HepG2 (cell line): ENCODE results near the gene PSKH1. TPM values are rescaled to one million over a fixed set of nuclear protein-coding genes. Genes with fewer than 3 reads are reported as not detected.
A peak's percentile ranks its signal among the peaks of the same experiment; 100 is the strongest.

ENCODE experiments used
- FOXK2 ChIP-seq: fragments of 450-650 bp; IDR thresholded peaks from 2 replicates; pipeline ENCODE4 v1.6.1; 2016
- HMG20B ChIP-seq: conservative IDR thresholded peaks from 2 replicates; pipeline ENCODE4 v1.6.1; 2016; ENCODE audit warnings: missing genetic modification reagents, missing compliant biosample characterization
- MAFK ChIP-seq, 2 experiments: IDR thresholded peaks in 1 of 2; conservative IDR thresholded peaks in 1 of 2; 2 replicates each; pipeline ENCODE4 v1.6.1; 2011; ENCODE audit warnings: improper control_type of control experiment in 2 of 2, low read length in 2 of 2
- MED13 ChIP-seq: sonication (generic); formaldehyde crosslinking; IDR thresholded peaks from 2 replicates; pipeline ENCODE4 v1.5.0; 2020; ENCODE audit warnings: missing genetic modification reagents
- MXD4 ChIP-seq: IDR thresholded peaks from 2 replicates; pipeline ENCODE4 v1.6.1; 2016; ENCODE audit warnings: mild to moderate bottlenecking, missing biosample characterization, missing genetic modification reagents
- MZF1 ChIP-seq: sonication (generic); formaldehyde crosslinking; IDR thresholded peaks from 2 replicates; pipeline ENCODE4 v1.8.1; 2023; ENCODE audit warnings: mild to moderate bottlenecking, missing genetic modification reagents, borderline replicate concordance
- NFE2L2 ChIP-seq: fragments of 150-350 bp; IDR thresholded peaks from 2 replicates; pipeline ENCODE4 v1.6.1; 2014; ENCODE audit warnings: low read length
- ZFP37 ChIP-seq: sonication (generic); formaldehyde crosslinking; IDR thresholded peaks from 2 replicates; pipeline ENCODE4 v1.4.0; 2020; ENCODE audit warnings: missing genetic modification reagents, borderline replicate concordance
- ZNF354B ChIP-seq: sonication (generic); formaldehyde crosslinking; IDR thresholded peaks from 2 replicates; pipeline ENCODE4 v1.8.0; 2022; ENCODE audit warnings: mild to moderate bottlenecking, missing genetic modification reagents
- ZNF768 ChIP-seq: sonication (generic); formaldehyde crosslinking; IDR thresholded peaks from 2 replicates; pipeline ENCODE4 v1.4.0; 2020; ENCODE audit warnings: missing genetic modification reagents
- polyA plus RNA-seq, 8 experiments: library from polyadenylated mRNA; depleted of rRNA in 3 of 8; stranded (reverse) in 7 of 8; unstranded in 1 of 8; fragments of >200 nt; fragmentation: Illumina TruSeq in 4 of 8; extraction: Trizol in 4 of 8; gene quantifications; 2 replicates each; pipeline versions ENCODE4 v1.2.1 to v1.2.3, GENCODE V29; 2011 to 2016; ENCODE audit warnings: low read depth in 4 of 8, missing spikeins in 1 of 8, mixed read lengths in 1 of 8; ENCODE audit not compliant: insufficient read depth in 1 of 8
- total RNA-seq, 5 experiments: library from RNA; depleted of rRNA; stranded (reverse); fragments of >200 nt; fragmentation: Illumina TruSeq; extraction: Trizol; gene quantifications; 2 replicates each; pipeline ENCODE4 v1.2.3, GENCODE V29; 2016; ENCODE audit warnings: low read depth in 1 of 5
- TF ChIP-seq, protein P1 (sequence below): sonication (generic); formaldehyde crosslinking; IDR thresholded peaks from 2 replicates; pipeline ENCODE4 v1.9.0; 2021; ENCODE audit warnings: missing genetic modification reagents, mild to moderate bottlenecking, borderline replicate concordance
- TF ChIP-seq, protein P2 (sequence below): sonication (generic); formaldehyde crosslinking; IDR thresholded peaks from 2 replicates; pipeline ENCODE4 v1.5.0; 2020; ENCODE audit warnings: mild to moderate bottlenecking, missing genetic modification reagents, borderline replicate concordance
- TF ChIP-seq, protein P3 (sequence below): sonication (generic); formaldehyde crosslinking; IDR thresholded peaks from 2 replicates; pipeline ENCODE4 v1.4.0; 2020; ENCODE audit warnings: low read depth, missing genetic modification reagents
- TF ChIP-seq, protein P4 (sequence below): sonication (generic); formaldehyde crosslinking; IDR thresholded peaks from 2 replicates; pipeline ENCODE4 v1.4.0; 2020; ENCODE audit warnings: missing genetic modification reagents
- TF ChIP-seq, protein P5 (sequence below): sonication (generic); formaldehyde crosslinking; IDR thresholded peaks from 2 replicates; pipeline ENCODE4 v1.5.1; 2020; ENCODE audit warnings: missing genetic modification reagents, mild to moderate bottlenecking, borderline replicate concordance

The PSKH1 gene
- total and polyA plus RNA-seq, 2 of the 13 experiments (the other 11 are each of a cell fraction or from before 2014, with no cell fraction given): 8.4 to 19.1 TPM

DNA sequence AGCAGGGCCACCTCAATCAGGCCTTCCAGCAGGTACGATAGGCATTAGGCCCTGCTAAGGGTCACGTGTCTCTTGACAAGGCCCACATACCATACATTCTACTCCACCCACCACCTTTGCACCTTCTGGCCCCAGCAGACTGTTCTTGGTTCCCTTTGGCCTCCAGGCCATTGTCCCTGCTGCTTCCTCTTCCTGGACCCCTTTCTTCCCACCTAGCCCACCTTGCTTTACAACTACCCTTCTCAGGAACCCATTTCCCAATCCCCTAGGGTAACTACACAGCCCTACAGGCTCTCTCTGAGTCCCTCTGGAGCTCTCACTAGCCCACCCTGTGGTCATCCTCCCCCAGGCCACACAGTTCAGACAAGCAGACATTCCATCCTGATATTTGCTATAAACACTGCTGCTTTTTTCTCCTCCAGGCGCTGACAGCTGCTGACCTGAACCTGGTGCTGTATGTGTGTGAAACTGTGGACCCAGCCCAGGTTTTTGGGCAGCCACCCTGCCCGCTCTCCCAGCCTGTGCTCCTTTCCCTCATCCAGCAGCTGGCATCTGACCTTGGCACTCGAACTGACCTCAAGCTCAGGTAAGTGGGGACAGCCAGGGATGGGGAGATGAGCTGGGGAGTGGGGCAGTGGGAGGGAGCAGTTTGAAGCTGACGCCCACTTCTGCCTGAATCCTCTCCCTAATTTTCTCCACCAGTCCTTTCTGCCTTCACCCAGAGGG is 9.7 kb upstream of the PSKH1 start (continued):
- TF ChIP-seq, protein P1, sequence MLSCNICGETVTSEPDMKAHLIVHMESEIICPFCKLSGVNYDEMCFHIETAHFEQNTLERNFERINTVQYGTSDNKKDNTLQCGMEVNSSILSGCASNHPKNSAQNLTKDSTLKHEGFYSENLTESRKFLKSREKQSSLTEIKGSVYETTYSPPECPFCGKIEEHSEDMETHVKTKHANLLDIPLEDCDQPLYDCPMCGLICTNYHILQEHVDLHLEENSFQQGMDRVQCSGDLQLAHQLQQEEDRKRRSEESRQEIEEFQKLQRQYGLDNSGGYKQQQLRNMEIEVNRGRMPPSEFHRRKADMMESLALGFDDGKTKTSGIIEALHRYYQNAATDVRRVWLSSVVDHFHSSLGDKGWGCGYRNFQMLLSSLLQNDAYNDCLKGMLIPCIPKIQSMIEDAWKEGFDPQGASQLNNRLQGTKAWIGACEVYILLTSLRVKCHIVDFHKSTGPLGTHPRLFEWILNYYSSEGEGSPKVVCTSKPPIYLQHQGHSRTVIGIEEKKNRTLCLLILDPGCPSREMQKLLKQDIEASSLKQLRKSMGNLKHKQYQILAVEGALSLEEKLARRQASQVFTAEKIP (CRISPR knock-in tag): no peak
- TF ChIP-seq FOXK2: no peak
- TF ChIP-seq, protein P2, sequence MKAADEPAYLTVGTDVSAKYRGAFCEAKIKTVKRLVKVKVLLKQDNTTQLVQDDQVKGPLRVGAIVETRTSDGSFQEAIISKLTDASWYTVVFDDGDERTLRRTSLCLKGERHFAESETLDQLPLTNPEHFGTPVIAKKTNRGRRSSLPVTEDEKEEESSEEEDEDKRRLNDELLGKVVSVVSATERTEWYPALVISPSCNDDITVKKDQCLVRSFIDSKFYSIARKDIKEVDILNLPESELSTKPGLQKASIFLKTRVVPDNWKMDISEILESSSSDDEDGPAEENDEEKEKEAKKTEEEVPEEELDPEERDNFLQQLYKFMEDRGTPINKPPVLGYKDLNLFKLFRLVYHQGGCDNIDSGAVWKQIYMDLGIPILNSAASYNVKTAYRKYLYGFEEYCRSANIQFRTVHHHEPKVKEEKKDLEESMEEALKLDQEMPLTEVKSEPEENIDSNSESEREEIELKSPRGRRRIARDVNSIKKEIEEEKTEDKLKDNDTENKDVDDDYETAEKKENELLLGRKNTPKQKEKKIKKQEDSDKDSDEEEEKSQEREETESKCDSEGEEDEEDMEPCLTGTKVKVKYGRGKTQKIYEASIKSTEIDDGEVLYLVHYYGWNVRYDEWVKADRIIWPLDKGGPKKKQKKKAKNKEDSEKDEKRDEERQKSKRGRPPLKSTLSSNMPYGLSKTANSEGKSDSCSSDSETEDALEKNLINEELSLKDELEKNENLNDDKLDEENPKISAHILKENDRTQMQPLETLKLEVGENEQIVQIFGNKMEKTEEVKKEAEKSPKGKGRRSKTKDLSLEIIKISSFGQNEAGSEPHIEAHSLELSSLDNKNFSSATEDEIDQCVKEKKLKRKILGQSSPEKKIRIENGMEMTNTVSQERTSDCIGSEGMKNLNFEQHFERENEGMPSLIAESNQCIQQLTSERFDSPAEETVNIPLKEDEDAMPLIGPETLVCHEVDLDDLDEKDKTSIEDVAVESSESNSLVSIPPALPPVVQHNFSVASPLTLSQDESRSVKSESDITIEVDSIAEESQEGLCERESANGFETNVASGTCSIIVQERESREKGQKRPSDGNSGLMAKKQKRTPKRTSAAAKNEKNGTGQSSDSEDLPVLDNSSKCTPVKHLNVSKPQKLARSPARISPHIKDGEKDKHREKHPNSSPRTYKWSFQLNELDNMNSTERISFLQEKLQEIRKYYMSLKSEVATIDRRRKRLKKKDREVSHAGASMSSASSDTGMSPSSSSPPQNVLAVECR (CRISPR knock-in tag): peak; percentile 22; the same call in 1 of the 2 replicates
- TF ChIP-seq, protein P3, sequence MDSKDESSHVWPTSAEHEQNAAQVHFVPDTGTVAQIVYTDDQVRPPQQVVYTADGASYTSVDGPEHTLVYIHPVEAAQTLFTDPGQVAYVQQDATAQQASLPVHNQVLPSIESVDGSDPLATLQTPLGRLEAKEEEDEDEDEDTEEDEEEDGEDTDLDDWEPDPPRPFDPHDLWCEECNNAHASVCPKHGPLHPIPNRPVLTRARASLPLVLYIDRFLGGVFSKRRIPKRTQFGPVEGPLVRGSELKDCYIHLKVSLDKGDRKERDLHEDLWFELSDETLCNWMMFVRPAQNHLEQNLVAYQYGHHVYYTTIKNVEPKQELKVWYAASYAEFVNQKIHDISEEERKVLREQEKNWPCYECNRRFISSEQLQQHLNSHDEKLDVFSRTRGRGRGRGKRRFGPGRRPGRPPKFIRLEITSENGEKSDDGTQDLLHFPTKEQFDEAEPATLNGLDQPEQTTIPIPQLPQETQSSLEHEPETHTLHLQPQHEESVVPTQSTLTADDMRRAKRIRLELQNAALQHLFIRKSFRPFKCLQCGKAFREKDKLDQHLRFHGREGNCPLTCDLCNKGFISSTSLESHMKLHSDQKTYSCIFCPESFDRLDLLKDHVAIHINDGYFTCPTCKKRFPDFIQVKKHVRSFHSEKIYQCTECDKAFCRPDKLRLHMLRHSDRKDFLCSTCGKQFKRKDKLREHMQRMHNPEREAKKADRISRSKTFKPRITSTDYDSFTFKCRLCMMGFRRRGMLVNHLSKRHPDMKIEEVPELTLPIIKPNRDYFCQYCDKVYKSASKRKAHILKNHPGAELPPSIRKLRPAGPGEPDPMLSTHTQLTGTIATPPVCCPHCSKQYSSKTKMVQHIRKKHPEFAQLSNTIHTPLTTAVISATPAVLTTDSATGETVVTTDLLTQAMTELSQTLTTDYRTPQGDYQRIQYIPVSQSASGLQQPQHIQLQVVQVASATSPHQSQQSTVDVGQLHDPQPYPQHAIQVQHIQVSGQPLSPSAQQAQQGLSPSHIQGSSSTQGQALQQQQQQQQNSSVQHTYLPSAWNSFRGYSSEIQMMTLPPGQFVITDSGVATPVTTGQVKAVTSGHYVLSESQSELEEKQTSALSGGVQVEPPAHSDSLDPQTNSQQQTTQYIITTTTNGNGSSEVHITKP (CRISPR knock-in tag): no peak
- TF ChIP-seq ZNF768 (CRISPR knock-in tag): no peak
- TF ChIP-seq MZF1 (CRISPR knock-in tag): 0 out of 2 replicates have a peak, but pooled peaks have one; percentile 17
- no peak for TF ChIP-seq HMG20B (CRISPR knock-in tag)
- TF ChIP-seq MAFK (conservative IDR thresholded peaks at IDR 0.05 in 1 of 2, IDR thresholded peaks at IDR 0.05 in 1 of 2; ENCODE audit: low read length in 2 of 2): no peak
- TF ChIP-seq NFE2L2: no peak
- TF ChIP-seq ZNF354B (CRISPR knock-in tag): no peak
- TF ChIP-seq MED13 (CRISPR knock-in tag): no peak
- TF ChIP-seq, protein P4, sequence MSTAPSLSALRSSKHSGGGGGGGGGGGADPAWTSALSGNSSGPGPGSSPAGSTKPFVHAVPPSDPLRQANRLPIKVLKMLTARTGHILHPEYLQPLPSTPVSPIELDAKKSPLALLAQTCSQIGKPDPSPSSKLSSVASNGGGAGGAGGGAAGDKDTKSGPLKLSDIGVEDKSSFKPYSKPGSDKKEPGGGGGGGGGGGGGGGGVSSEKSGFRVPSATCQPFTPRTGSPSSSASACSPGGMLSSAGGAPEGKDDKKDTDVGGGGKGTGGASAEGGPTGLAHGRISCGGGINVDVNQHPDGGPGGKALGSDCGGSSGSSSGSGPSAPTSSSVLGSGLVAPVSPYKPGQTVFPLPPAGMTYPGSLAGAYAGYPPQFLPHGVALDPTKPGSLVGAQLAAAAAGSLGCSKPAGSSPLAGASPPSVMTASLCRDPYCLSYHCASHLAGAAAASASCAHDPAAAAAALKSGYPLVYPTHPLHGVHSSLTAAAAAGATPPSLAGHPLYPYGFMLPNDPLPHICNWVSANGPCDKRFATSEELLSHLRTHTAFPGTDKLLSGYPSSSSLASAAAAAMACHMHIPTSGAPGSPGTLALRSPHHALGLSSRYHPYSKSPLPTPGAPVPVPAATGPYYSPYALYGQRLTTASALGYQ: no peak
- TF ChIP-seq, protein P5, sequence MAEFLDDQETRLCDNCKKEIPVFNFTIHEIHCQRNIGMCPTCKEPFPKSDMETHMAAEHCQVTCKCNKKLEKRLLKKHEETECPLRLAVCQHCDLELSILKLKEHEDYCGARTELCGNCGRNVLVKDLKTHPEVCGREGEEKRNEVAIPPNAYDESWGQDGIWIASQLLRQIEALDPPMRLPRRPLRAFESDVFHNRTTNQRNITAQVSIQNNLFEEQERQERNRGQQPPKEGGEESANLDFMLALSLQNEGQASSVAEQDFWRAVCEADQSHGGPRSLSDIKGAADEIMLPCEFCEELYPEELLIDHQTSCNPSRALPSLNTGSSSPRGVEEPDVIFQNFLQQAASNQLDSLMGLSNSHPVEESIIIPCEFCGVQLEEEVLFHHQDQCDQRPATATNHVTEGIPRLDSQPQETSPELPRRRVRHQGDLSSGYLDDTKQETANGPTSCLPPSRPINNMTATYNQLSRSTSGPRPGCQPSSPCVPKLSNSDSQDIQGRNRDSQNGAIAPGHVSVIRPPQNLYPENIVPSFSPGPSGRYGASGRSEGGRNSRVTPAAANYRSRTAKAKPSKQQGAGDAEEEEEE (CRISPR knock-in tag): no peak
- TF ChIP-seq MXD4 (CRISPR knock-in tag): 0 out of 2 replicates have a peak, but pooled peaks have one; percentile 34
- no peak for TF ChIP-seq ZFP37 (CRISPR knock-in tag)
